K562 (cell line): ENCODE measurements around the gene TNIK. TPM values are rescaled to one million over a fixed set of nuclear protein-coding genes. Genes with fewer than 3 reads are reported as not detected.

Experiments used
- ATAC-seq: fragments of 200-7000 bp; cut with Tn5 transposase; 3 replicates; pipeline ENCODE4 v1.9.1; 2020; ENCODE audit warnings: moderate library complexity
- BruUV-seq: library from RNA; stranded (reverse); fragments of 400-500 nt; replicated peaks from 2 replicates; lab custom pipeline; 2021; lab: Mats Ljungman, UMichigan
- CTCF ChIA-PET: fragments of 300-600 bp; formaldehyde crosslinking; extraction: SDS; loops from one replicate; lab custom pipeline; 2021; ENCODE audit warnings: low intra/inter-chr PET ratio; lab: Yijun Ruan, JAX
- POLR2A ChIA-PET: fragments of 300-600, 350-650 bp; sonication (Branson Sonifier 250); formaldehyde crosslinking; extraction: SDS; loops from one replicate; lab custom pipeline; 2021; ENCODE audit warnings: antibody characterized with exemption, inconsistent platforms; lab: Yijun Ruan, JAX
- DNase-seq, 4 experiments: peaks; one replicate each; pipeline versions ENCODE4 v3.0.0 to v3.0.0-alpha.2; 2011 to 2018; ENCODE audit warnings: low spot score in 3 of 4, mixed read lengths in 3 of 4; ENCODE audit errors: extremely low read depth in 1 of 4
- FAIRE-seq: peaks from 2 replicates; lab custom pipeline; 2011; peaks lifted over from hg19 to GRCh38; lab: Jason Lieb, UNC
- H2AFZ ChIP-seq: 2 replicates; pipeline ENCODE4 v1.6.0; 2011; ENCODE audit warnings: low read depth, low read length, control low read depth, inconsistent platforms
- H3K27ac ChIP-seq: fragments of 200-600 bp; 3 replicates; pipeline ENCODE4 v1.8.0; 2011; ENCODE audit warnings: low read depth, mild to moderate bottlenecking, control low read depth, inconsistent platforms, low read length, moderate library complexity, mixed read lengths; ENCODE audit errors: extremely low read depth
- H3K27me3 ChIP-seq, 2 experiments: fragments of 300-600 bp in 1 of 2; 2 replicates in 1 of 2; 3 replicates in 1 of 2; pipeline versions ENCODE4 v1.6.0 to v1.8.0; 2011; ENCODE audit warnings: inconsistent platforms in 2 of 2, low read length in 2 of 2, mild to moderate bottlenecking in 1 of 2, mixed read lengths in 1 of 2, moderate library complexity in 1 of 2; ENCODE audit not compliant: control insufficient read depth in 2 of 2, insufficient read depth in 2 of 2
- H3K36me3 ChIP-seq: fragments of 300-600 bp; 3 replicates; pipeline ENCODE4 v1.8.0; 2011; ENCODE audit warnings: mild to moderate bottlenecking, low read length, inconsistent platforms; ENCODE audit not compliant: control insufficient read depth, insufficient read depth
- H3K4me1 ChIP-seq, 2 experiments: fragments of 200-600 bp in 1 of 2; replicated peaks in 1 of 2; 2 replicates in 1 of 2; 3 replicates in 1 of 2; pipeline versions ENCODE4 v1.5.1 to v1.8.0; 2011; ENCODE audit warnings: inconsistent platforms in 2 of 2, low read length in 2 of 2, mild to moderate bottlenecking in 1 of 2, mixed read lengths in 1 of 2, moderate library complexity in 1 of 2; ENCODE audit not compliant: control insufficient read depth in 2 of 2, insufficient read depth in 2 of 2
- H3K4me2 ChIP-seq: 2 replicates; pipeline ENCODE4 v1.6.1; 2011; ENCODE audit warnings: low read length, control low read depth, inconsistent platforms, mixed read lengths; ENCODE audit not compliant: insufficient read depth
- H3K4me3 ChIP-seq: fragments of 200-600 bp; sonication (generic), shearing (Covaris generic); 2 replicates; pipeline ENCODE4 v1.5.1; 2016; ENCODE audit warnings: control low read depth, inconsistent platforms
- H3K79me2 ChIP-seq: fragments of 200-600 bp; 3 replicates; pipeline ENCODE4 v1.8.0; 2011; ENCODE audit warnings: low read length, inconsistent platforms; ENCODE audit not compliant: control insufficient read depth, insufficient read depth
- H3K9ac ChIP-seq, 2 experiments: 2 replicates each; pipeline versions ENCODE4 v1.6.0 to v1.6.1; 2011; ENCODE audit warnings: low read depth in 2 of 2, low read length in 2 of 2, control low read depth in 1 of 2, inconsistent platforms in 1 of 2, mild to moderate bottlenecking in 1 of 2, mixed read lengths in 1 of 2; ENCODE audit not compliant: insufficient read depth in 1 of 2
- H3K9me1 ChIP-seq: one replicate; pipeline ENCODE4 v1.6.0; 2011; ENCODE audit warnings: inconsistent platforms, mild to moderate bottlenecking, low read length, moderate library complexity; ENCODE audit not compliant: control insufficient read depth, insufficient read depth
- H3K9me3 ChIP-seq: replicated peaks from 2 replicates; pipeline ENCODE4 v1.5.1; 2011; ENCODE audit warnings: low read depth, low read length, inconsistent platforms; ENCODE audit not compliant: control insufficient read depth, insufficient read depth
- H4K20me1 ChIP-seq: replicated peaks from 2 replicates; pipeline ENCODE4 v1.6.1; 2011; ENCODE audit warnings: low read length, inconsistent platforms, mixed read lengths; ENCODE audit not compliant: control insufficient read depth, insufficient read depth
- C11orf30 ChIP-seq: fragments of 450-650 bp; IDR thresholded peaks from 2 replicates; pipeline ENCODE4 v1.6.1; 2016; ENCODE audit warnings: low read depth, mild to moderate bottlenecking
- CCNT2 ChIP-seq: IDR thresholded peaks from 2 replicates; pipeline ENCODE4 v1.6.1; 2011; ENCODE audit warnings: borderline replicate concordance, low read depth, mild to moderate bottlenecking, moderate library complexity, mixed read lengths, low read length; ENCODE audit not compliant: insufficient read length; ENCODE audit errors: extremely low read depth
- GABPA ChIP-seq: fragments of 200-800 bp; sonication (Bioruptor generic); conservative IDR thresholded peaks from 2 replicates; pipeline ENCODE4 v1.6.1; 2016; ENCODE audit warnings: low read depth, missing genetic modification characterization, missing compliant biosample characterization
- IRF1 ChIP-seq: sonication (generic); formaldehyde crosslinking; IDR thresholded peaks from 2 replicates; pipeline ENCODE4 v1.8.0; 2022; ENCODE audit warnings: missing genetic modification reagents, mild to moderate bottlenecking, borderline replicate concordance
- KDM5B ChIP-seq: fragments of 200-600 bp; sonication (generic); IDR thresholded peaks from 2 replicates; pipeline ENCODE4 v1.6.1; 2012; ENCODE audit warnings: low read depth, mild to moderate bottlenecking, moderate library complexity, low read length, control low read depth, inconsistent platforms; ENCODE audit not compliant: insufficient replicate concordance
- MAFG ChIP-seq: fragments of 450-650 bp; conservative IDR thresholded peaks from 2 replicates; pipeline ENCODE4 v1.6.1; 2016; ENCODE audit warnings: missing genetic modification characterization, missing compliant biosample characterization
- POLR2AphosphoS5 ChIP-seq: IDR thresholded peaks from 2 replicates; pipeline ENCODE4 v1.6.1; 2011; ENCODE audit warnings: mild to moderate bottlenecking, low read depth, low read length, moderate library complexity; ENCODE audit not compliant: control insufficient read depth, insufficient read depth
- POLR2G ChIP-seq: fragments of 200-400 bp; formaldehyde crosslinking; IDR thresholded peaks from 2 replicates; pipeline ENCODE4 v1.6.1; 2017; ENCODE audit warnings: low read depth, mild to moderate bottlenecking, antibody characterized with exemption, low read length, moderate library complexity
- PTTG1 ChIP-seq: fragments of 450-650 bp; IDR thresholded peaks from 2 replicates; pipeline ENCODE4 v1.6.1; 2016; ENCODE audit warnings: low read depth, mild to moderate bottlenecking, missing genetic modification characterization, missing compliant biosample characterization
- RUNX1 ChIP-seq: sonication (generic); IDR thresholded peaks from 2 replicates; pipeline ENCODE4 v1.6.1; 2016; ENCODE audit warnings: antibody characterized with exemption, low read depth
- SMARCE1 ChIP-seq: fragments of 450-650 bp; IDR thresholded peaks from 2 replicates; pipeline ENCODE4 v1.7.1; 2016; ENCODE audit warnings: mild to moderate bottlenecking
- TCF7 ChIP-seq: sonication (generic); IDR thresholded peaks from 2 replicates; pipeline ENCODE4 v1.6.1; 2016; ENCODE audit warnings: antibody characterized with exemption, borderline replicate concordance
- ZKSCAN8 ChIP-seq: fragments of 200-800 bp; sonication (Bioruptor generic); IDR thresholded peaks from 2 replicates; pipeline ENCODE4 v1.6.1; 2016; ENCODE audit warnings: missing genetic modification characterization, missing compliant biosample characterization
- ZNF133 ChIP-seq: fragments of 250-450 bp; sonication (Bioruptor Pico); IDR thresholded peaks from 2 replicates; pipeline ENCODE4 v1.4.0; 2020; ENCODE audit warnings: mild to moderate bottlenecking
- ZNF197 ChIP-seq: fragments of 200-800 bp; sonication (Bioruptor generic); IDR thresholded peaks from 2 replicates; pipeline ENCODE4 v1.6.1; 2016; ENCODE audit warnings: low read depth, missing genetic modification characterization, missing compliant biosample characterization
- ZNF518B ChIP-seq: fragments of 250-450 bp; sonication (Bioruptor Pico); IDR thresholded peaks from 2 replicates; pipeline ENCODE4 v1.5.0; 2021; ENCODE audit warnings: mild to moderate bottlenecking, moderate library complexity
- ZNF586 ChIP-seq: fragments of 450-650 bp; formaldehyde crosslinking; conservative IDR thresholded peaks from 2 replicates; pipeline ENCODE4 v1.4.0; 2020; ENCODE audit warnings: mild to moderate bottlenecking, moderate library complexity
- WGBS: fragments of 100-300 bp; shearing (Covaris generic); methylation state at CpG from one replicate; pipeline ENCODE4 v1.1.6; 2016; ENCODE audit warnings: low coverage, mixed read lengths; ENCODE audit not compliant: insufficient coverage; ENCODE audit errors: missing lambda C conversion rate; 5-methylcytosine and 5-hydroxymethylcytosine counted together
- in situ Hi-C: fragments of 300-500 bp; cut with MboI; formaldehyde crosslinking; loops from 4 replicates; pipeline ENCODE4 v1.15.0; 2018; ENCODE audit warnings: inconsistent platforms, mixed read lengths
- intact Hi-C: fragments of 100-400 bp; cut with micrococcal nuclease; formaldehyde crosslinking; loops from 2 replicates; pipeline ENCODE4 v1.14.2; 2022
- polyA plus RNA-seq, 8 experiments: library from polyadenylated mRNA; depleted of rRNA in 4 of 8; stranded (reverse) in 5 of 8; unstranded in 3 of 8; fragments of >200 nt; fragmentation: Nextera tagmentation in 2 of 8; fragmentation: Illumina TruSeq in 1 of 8; extraction: Ambion mirVana in 2 of 8; extraction: Trizol in 1 of 8; gene quantifications; 2 replicates each; pipeline versions ENCODE4 v1.2.1 to v1.2.3, GENCODE V29; 2011 to 2014; ENCODE audit warnings: inconsistent platforms in 1 of 8, missing spikeins in 1 of 8
- total RNA-seq, 7 experiments: library from RNA; depleted of rRNA in 6 of 7; stranded (reverse); fragments of >200 nt in 6 of 7; fragmentation: Illumina TruSeq in 2 of 7; extraction: Trizol in 2 of 7; gene quantifications; 2 replicates each; pipeline versions ENCODE4 v1.2.1 to v1.2.3, GENCODE V29; 2011 to 2021; ENCODE audit warnings: low replicate concordance in 1 of 7
- TF ChIP-seq, protein P1 (sequence below): IDR thresholded peaks from 2 replicates; pipeline ENCODE4 v1.6.1; 2016; ENCODE audit warnings: missing genetic modification characterization, missing compliant biosample characterization

The TNIK gene
- total and polyA plus RNA-seq, 9 of the 15 experiments (the other 6 are each of a cell fraction or from before 2014, with no cell fraction given): 6.6 to 39.0 (median 24.7) TPM

DNA sequence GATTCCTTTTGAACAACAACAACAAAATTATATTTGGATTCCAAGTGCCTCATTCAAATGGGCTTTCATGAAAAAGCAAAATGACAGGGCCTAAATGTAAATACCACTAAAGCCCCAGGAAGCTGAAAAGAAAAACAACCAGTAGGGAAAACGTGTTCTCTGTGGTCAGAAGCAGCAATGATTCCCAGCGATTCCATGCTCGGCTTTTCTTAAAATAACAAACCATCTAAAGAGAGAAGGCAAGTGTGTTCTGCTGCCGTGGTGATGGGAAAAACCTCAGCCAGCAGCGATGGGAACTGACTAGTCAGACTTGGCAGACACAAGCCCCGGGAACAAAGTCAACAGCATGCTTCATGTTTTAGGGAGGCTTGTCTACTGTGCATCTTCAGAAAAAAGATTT is 153.6 kb downstream of the TNIK start:
- no TSS peak for BruUV-seq
- H3K4me3 ChIP-seq: no peak overlapping the region
- CTCF ChIA-PET: no interaction called here
- no peaks in the 10 kb centered on the region for H3K36me3 ChIP-seq
- H4K20me1 ChIP-seq: no peaks in the 10 kb centered on the region
- no peak overlapping the region for H3K27ac ChIP-seq
- H3K9me3 ChIP-seq: no peaks in the 10 kb centered on the region
- H3K4me2 ChIP-seq: no peak overlapping the region
- 46% methylated on average over 6 of the region's 6 CpGs for WGBS
- peaks cover 18% of the 10 kb centered on the region for H3K79me2 ChIP-seq
- TF ChIP-seq IRF1 (CRISPR knock-in tag): no peak
- TF ChIP-seq SMARCE1: no peak
- TF ChIP-seq GABPA (tag): no peak
- TF ChIP-seq POLR2G: no peak
- TF ChIP-seq TCF7: no peak
- no peak for TF ChIP-seq MAFG (tag)
- no peak for TF ChIP-seq ZNF518B
- no peak for TF ChIP-seq KDM5B
- TF ChIP-seq ZNF133 (CRISPR knock-in tag): no peak
- no peak for TF ChIP-seq ZNF197 (CRISPR knock-in tag)
- no peak for TF ChIP-seq ZKSCAN8 (CRISPR knock-in tag)
- no peak for TF ChIP-seq RUNX1
- TF ChIP-seq CCNT2: no peak
- TF ChIP-seq, protein P1, sequence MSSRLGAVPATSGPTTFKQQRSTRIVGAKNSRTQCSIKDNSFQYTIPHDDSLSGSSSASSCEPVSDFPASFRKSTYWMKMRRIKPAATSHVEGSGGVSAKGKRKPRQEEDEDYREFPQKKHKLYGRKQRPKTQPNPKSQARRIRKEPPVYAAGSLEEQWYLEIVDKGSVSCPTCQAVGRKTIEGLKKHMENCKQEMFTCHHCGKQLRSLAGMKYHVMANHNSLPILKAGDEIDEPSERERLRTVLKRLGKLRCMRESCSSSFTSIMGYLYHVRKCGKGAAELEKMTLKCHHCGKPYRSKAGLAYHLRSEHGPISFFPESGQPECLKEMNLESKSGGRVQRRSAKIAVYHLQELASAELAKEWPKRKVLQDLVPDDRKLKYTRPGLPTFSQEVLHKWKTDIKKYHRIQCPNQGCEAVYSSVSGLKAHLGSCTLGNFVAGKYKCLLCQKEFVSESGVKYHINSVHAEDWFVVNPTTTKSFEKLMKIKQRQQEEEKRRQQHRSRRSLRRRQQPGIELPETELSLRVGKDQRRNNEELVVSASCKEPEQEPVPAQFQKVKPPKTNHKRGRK (tag): no peak
- no peak for TF ChIP-seq ZNF586
- no peak for TF ChIP-seq PTTG1 (tag)
- no peak for TF ChIP-seq POLR2AphosphoS5
- TF ChIP-seq C11orf30: no peak
- H2AFZ ChIP-seq: no peak overlapping the region
- in situ Hi-C loops: no loop called here
- DNase-seq: no peak
- intact Hi-C loops: no loop called here
- peaks cover 4% of the 10 kb centered on the region for H3K9me1 ChIP-seq
- no peak for ATAC-seq
- H3K9ac ChIP-seq: no peak overlapping the region
- no peak for FAIRE-seq
- POLR2A ChIA-PET: no interaction called here
- no peaks in the 10 kb centered on the region for H3K27me3 ChIP-seq
- no peaks in the 10 kb centered on the region; a peak in 1 of 5 replicates for H3K4me1 ChIP-seq
